ENCODE data around the gene SLC25A45.
"Not testable (repeated sequence)": the region's sequence is repeated elsewhere in the genome, so short reads cannot be mapped to it uniquely, and the experiment has no call there.

The SLC25A45 gene

DNA sequence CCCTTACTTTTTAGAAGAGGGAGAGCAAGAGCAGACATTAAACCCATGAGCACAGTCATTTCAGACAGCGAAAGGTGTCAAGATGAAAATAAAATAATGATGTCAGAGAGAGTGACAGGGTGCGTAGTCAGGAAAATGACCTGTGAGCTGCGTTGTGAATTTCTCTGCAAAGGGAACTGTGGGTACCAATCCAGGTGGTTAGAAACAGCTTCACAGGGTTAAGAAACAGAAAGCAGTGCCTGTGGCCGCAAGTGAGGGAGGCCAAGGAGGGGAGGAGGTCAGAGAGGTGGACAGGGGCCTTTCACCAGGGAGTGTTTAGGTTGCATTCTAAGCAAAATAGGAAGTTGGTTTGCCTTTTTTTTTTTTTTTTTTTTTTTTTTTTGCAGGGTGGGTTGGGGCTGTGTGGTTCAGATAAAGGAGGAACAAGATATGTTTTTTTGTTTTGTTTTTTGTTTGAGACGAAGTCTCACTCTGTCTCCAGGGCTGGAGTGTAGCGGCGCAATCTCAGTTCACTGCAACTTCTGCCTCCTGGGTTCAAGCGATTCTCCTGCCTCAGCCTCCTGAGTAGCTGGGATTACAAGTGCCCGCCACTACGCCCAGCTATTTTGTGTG, 20.0 kb downstream of the SLC25A45 start:
- no peak for DNase-seq

DNA sequence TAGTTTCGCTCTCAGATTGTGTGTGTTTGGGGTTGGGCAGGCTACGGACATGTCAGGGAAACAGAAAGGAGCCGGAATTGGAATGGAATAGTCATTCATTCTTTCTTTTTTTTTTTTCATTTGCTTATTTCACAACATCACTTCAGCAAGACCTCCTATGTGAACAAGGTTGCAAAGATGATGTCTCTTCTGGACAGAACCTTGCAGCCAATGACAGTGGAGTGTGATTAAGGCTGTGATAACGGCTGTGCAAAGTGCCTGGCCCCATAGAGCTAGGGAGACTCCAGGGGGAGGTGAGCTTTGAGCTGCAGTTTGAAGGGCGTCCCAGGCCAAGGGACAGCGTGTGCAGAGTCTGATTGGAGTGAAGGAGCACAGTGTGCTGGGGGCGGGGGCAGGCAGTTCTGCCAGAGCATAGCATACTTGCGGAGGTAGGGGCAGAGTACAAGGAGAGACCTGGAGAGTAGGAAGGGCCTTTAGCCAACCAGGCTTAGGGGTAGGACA, 24.5 kb downstream of the SLC25A45 start:
- no peak for DNase-seq

DNA sequence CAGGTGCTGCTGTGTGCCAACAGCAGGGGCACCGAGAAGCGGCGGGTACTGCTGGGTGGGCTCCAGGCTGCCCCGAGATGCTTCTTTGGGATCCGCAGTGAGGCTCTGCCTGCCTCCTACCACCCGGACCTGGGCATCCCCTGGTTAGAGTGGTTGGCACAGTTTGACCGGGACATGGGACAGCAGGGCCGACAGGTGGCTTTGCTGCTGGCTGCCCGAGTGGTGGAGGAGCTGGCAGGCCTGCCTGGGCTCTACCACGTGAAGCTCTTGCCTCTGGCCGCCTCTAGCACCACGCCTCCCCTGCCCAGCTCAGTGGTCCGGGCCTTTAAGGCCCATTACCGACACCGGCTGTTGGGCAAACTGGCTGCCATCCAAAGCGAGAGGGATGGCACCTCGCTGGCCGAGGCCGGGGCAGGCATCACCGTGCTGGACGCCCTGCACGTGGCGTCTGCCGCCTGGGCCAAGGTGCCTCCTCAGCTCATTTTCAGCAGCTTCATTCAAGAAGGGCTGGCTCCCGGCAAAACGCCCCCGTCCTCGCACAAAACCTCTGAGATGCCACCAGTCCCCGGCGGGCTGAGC, 26.0 kb downstream of the SLC25A45 start:
- no peak for DNase-seq

DNA sequence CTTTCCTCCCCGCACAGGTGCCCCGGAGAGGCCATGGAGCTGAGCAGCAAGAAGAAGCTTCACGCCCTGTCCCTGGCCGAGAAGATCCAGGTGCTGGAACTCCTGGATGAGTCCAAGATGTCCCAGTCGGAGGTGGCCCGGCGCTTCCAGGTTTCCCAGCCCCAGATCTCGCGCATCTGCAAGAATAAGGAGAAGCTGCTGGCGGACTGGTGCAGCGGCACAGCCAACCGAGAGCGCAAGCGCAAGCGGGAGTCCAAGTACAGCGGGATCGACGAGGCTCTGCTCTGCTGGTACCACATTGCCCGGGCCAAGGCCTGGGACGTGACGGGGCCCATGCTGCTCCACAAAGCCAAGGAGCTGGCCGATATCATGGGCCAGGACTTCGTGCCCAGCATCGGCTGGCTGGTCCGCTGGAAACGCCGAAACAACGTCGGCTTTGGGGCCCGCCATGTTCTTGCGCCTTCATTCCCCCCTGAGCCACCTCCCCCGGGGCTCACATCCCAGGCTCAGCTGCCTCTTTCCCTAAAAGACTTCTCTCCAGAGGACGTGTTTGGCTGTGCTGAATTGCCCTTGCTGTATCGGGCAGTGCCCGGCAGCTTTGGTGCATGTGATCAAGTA, 26.6 kb downstream of the SLC25A45 start:
- DNase-seq: peak; percentile 20

DNA sequence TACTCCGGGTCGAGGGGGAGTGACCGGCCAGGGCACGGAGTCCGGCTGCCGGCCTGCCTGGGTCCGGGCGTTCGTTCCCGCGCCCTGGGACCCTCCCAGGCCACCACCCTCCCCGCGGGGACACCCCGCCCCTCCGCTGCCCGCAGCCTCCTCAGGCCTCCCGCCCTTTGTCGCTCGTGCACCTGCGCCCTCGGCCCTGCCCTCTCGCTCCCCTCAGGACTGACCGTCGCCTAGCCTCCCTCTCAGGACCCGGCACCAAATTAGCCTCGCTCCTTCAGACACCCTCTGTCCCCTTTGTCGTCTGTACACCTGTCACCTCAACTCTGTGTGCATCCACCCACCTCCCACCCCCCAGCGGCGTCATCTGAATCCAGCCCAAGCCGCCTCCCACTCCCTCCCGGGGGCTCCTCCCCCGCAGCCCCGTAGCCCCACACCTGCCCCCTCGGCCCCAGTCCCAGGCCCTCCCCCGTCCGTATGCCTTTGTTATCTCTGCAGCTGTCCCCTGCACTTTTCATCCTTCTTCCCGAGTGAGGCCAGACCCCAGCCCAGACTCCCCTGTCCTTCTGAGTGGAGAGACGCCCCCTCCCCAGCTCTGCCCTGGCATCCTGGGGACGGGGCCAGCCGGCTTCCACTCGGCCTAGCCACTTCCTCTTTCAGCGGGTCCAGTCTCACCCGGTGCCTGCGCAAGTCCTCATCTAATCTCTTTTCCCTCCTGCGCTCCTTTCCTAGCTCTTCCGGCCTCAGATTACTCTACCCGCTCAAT, 27.3 kb downstream of the SLC25A45 start:
- DNase-seq: no peak

DNA sequence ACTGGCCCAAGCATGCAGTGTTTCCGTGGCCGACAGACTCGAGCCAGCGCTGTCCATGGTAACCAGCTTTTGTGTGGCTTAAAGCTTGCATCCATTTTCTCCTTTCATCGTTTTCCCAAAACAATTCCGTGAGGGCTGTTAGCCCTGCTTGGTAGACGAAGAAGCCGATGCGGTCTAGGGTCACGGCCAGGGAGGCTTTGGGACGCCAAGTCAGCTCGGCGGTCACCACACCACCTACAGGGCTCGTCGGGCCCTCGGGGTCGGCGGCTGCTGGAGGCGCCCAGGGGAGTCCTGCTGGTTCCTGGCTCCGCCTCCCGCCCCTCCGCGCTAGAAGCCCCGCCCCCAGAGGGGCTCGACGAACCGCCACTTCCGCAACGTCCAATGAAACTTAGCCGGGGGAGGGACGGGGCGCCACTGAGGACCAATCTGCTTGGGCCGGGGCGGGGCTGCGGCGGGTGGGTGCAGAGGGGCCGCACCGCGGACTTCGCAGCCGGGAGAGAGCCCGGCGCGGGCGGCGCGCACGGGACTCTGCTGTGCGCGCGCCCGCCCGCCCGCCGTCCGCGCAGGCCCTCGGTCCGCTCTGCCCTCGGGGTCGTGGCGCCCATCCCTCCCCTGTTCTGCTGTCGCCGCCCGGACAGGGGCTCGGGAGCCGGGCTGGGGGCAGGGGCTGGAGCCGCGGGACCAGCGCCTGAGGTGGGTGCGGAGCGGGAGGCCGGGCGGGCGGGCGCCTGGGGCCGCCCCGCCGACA, 28.0 kb downstream of the SLC25A45 start, which contains the start of gene TIGD3:
Gene TIGD3 (plus strand): TSS at position 487 of the 748 bp plus-strand sequence. CDS start 1,058 bp downstream, outside the sequence.
- DNase-seq: peak; percentile 94

DNA sequence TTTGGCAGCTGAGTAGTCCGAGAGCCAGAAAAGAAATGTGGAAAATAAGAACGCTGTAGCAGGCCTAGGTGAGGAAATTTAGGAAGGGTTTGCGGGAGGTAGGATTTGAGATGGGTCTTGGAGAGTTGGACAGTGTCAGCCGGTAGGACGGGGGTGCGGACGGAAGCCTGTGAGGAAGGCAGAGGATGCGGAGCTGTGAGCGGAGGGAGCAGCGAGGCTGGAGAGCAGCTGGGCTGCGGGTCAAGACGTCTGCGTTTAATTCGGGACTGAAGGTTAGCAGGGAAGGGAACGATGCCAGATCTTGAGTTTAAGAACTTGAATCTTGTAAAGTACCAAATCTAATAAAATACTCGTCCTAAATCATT, 28.6 kb downstream of the SLC25A45 start:
- no peak for DNase-seq

DNA sequence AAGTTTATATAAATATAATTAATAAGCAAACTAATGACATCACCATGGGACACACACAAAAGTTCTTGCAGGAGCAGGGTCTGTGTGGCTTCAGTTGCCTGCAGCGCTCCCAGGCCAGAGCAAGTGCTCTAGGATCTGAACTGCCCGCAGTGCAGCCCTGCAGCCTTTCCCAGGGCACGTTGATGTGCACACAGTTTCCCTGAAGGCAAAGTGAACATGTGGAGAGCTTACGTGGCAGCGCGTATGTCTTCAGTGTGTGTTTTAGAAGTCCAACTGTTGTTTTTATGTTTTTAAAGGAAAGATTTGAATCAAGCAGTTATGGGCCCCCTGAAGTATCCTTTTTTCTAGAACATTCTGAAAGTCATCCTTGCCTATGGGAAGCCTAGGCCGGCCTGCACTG, 29.1 kb downstream of the SLC25A45 start:
- DNase-seq: no peak

DNA sequence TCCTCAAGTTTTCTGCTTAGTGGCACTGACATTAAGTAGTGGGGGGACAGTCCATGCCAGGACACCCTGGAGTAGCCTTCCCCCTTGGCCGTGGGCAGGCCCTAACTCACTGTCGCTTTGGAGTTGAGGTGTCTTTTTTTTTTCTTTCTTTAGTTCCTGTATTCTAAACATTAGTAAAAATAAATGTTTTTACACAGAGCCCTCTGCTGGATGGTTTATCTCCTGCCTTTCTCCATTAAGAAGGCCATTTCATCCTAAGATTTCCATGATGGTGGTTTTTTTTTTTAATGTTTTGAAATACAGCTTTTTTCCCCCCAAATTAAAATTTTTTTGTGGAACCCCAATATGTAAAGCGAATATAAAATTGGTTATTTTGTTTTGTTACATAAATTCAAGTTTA, 29.7 kb downstream of the SLC25A45 start:
- peak; percentile 20 for DNase-seq

DNA sequence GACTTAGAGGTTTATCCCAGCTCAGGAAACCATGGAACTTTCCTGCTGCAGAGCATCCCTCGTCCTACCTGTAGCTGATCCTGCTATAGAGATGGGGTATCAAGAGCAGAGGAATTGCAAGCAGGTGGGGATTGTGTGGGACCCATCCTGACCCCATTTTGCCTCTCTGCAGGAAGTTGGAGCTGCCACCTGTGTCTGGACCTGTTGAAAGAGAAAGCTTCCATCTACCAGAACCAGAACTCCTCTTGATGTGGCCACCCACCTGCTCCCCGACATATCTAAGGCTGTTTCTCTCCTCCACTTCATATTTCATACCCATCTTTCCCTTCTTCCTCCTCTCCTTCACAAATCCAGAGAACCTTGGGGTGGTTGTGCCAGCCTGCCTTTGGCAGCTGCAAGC, 30.9 kb downstream of the SLC25A45 start:
- DNase-seq: no peak

DNA sequence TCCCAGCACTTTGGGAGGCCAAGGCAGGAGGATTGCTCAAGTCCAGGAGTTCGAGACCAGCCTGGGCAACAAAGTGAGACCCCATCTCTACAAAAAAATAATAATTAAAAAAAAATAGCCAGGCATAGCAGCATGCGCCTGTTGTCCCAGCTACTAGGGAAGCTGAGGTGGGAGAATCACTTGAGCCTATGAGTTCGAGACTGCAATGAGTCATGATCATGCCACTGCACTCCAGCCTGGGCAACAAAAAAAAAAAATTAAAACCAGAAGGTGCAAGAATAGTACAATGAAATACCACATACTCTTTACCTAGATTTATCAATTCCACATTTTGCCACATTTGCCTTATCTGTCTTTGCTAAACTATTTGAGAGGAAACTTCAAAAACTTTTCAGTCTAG, 40.6 kb downstream of the SLC25A45 start:
- DNase-seq: no peak

DNA sequence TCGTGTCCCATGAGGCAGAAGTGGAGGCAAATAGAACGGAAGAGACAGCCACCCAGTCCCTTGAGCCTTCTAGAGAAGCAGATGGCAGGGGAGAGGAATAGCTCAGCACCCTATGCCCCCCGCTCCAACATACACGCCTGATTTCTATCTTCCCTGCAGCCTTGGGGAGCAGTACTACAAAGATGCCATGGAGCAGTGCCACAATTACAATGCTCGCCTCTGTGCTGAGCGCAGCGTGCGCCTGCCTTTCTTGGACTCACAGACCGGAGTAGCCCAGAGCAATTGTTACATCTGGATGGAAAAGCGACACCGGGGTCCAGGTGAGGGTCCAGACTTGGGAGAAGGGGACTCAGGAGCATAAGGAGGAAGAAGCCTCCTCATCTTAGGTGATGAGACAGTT, 42.2 kb downstream of the SLC25A45 start:
- no peak for DNase-seq

DNA sequence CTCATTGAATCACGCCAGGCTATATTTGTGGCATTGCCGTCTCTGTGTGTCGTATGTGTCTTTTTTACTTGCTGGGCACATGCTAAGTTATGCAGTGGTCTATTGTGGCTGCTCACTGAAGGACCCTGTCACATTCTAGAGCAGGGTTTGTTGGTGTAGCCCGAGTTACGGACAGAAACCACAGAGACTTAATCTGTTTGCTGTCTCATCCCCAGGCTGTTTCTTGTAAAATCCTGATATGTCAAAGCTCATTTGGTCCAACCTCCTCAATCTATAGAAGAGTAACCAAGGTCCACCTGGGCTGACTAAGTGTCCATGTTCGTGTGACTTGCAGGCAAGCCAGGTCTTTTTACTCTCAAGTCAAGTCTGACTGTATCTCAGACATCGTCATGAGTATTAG, 43.8 kb downstream of the SLC25A45 start:
- DNase-seq: no peak

DNA sequence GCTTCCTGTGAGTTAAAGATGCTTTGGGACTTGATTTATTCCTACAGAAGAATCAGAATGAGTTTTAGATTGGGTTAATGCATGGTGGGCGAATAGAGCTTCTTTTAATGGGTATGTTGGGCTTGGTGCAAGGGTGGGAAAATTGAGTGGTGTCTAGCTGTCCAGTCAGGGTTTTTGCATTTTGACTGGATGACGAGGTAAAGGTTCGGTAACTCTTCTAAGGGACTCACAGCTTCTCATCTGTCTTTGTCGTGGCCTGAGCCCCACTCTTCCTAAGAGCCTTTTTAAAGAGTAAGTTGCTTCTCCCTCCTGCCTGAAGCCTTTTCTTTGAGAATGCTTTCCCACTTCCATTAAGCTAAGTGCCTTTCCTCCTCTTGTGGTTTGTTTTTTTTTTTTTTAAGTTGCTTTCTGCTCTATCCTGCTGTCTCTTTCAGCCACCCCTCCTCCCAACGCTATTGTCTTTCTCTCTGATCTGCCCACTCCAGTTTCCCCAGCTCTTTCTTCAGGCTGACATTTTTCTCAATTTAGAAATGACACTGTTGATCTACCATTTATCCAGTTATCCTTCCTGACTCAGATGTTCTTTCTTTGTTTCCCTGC, 47.6 kb downstream of the SLC25A45 start:
- DNase-seq: no peak

DNA sequence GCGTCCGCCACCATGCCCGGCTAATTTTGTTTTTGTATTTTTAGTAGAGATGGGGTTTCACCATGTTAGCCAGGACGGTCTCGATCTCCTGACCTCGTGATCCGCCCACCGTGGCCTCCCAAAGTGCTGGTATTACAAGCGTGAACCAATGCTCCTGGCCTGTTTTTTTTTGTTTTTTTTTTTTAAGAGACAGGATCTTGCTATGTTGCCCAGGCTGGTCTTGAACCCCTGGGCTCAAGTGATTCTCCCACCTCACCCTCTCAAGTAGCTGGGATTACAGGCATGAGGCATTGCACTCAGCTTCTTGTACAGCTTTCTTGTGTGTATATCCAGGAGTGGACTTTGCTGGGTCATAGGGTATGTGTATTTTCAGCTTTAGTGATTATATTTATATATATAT, 49.9 kb downstream of the SLC25A45 start:
- not testable (repeated sequence) for DNase-seq

DNA sequence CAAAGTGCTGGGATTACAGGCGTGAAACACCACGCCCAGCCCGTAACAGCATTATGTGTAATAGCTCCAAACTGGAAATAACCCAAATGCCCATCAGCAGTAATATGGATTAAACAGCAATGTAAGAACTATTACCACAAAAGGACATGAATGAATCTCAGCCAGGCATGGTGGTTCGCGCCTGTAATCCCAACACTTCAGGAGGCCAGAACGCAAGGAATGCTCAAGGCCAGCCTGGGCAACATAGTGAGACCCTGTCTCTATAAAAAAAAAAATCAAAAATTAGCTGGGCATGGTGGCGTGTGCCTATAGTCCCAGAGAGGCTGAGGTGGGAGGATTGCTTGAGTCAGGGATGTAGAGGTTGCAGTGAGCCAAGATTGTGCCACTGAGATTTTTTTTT, 51.9 kb downstream of the SLC25A45 start:
- DNase-seq: no peak

DNA sequence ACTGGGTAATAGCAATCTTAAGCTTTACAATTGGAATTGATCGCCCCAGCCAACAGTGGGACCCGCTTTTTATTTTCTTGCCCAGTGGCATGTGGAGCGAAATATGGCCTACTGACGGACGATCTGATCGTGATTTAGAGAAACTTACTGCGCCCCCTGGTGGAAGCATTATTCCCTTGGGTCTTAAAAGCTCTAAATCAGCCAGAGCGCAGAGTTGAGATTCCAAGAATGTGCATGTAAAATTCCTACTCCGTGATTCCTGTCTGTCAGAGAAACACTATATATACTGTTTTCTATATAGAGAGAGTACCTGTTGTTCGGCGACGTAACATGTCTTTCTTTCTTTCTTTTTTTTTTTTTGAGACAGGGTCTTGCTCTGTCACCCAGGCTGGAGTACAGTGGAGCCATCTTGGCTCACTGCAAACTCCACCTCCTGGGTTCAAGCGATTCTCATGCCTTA, 52.5 kb downstream of the SLC25A45 start:
- DNase-seq: peak; percentile 90

DNA sequence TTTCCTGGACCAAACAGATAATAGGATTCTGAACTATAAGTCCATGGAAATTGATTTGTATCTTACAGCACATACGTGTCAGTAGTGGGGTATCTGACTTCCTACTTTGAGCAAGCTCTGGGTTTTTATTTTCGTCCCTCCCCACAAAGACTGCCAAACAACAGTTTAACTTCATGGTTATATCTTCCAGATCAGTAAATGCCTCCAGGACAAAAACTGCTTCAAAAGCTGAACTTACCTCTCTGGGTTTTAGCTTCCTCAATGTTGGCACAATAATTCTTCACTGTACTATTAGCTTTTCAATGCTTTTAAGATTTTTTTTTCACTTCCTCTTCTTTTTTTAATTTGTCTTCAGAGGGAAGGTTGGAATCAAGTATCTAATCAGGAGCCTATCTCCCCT, 53.0 kb downstream of the SLC25A45 start:
- DNase-seq: no peak

DNA sequence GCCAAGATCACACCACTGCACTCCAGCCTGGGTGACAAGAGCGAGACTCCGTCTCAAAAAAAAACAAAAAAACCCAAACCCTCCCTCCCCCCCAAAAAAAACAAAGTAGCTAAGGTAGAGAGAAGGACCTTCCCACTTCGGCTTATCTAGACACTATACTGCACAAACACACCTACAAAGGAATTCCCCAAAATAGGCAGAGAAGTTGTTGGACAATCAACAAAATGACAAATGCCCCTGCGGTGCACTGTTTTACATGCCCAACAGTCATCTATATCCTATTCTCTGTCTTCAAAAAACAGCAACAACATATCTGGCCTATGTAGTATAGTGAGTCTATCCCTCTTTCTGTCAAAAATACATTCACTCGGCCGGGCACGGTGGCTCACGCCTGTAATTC, 55.4 kb downstream of the SLC25A45 start:
- no peak for DNase-seq

DNA sequence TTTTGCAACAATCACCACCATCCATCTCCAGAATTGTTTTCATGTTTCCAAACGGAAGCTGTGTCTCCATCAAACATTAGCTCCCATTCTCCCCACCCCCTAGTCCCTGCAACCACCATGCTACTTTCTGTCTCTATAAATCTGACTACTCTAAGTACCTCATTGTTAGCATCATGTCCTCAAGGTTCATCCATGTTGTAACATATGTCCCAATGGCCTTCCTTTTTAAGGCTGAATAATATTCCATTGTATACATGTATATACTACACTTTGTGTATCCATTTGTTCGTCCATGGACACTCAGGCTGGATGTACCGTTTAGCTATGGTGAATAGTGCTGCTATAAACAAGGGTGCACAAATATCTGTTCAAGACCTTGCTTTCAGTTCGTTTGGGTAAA, 57.0 kb downstream of the SLC25A45 start:
- DNase-seq: no peak
